Measurements from ENCODE around the gene TCAIM.

TCAIM gene

DNA sequence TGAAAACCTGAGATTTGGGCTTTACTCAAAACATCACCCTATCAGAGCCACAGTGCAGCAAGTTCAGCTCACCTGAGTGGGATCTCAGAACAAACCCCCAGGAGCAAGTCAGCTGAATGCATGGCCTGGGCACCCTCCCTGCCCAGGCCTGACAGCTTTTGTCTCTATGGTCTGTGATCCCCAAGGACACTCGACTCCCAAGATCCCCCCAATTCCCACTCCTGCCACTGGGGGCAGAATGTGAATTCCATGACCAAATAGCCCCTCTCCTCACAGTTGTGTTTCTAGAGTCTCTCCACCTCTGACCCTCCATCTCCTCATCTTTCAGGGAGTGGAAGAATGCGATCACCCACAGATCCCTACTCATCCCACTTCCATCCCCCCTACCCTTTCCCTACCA, 80.0 kb downstream of the TCAIM start:
- Histone ChIP-seq H3K36me3 (ENCODE audit: insufficient read depth, low read length) (no peaks in the 10 kb centered on the region), H3K4me3 (ENCODE audit: low read depth in 1 of 2, low read length in 2 of 2) (no peak overlapping the region), H3K9me3 (ENCODE audit: low read length) (no peaks in the 10 kb centered on the region), H3K27ac (ENCODE audit: low read depth, low read length) (no peak overlapping the region), H3K27me3 (ENCODE audit: control insufficient read depth in 1 of 2, insufficient read depth in 2 of 2, low read length in 2 of 2) (no peaks in the 10 kb centered on the region), H3K9ac (ENCODE audit: low read length) (no peak overlapping the region), H3K4me1 (ENCODE audit: insufficient read depth, low read length) (no peaks in the 10 kb centered on the region)

- no peaks in the 10 kb centered on the region for H3K27me3 ChIP-seq (ENCODE audit: control insufficient read depth in 1 of 2, insufficient read depth in 2 of 2, low read length in 2 of 2)
Measured at GRCh38 chr3:44419116-44419922, 80.8 kb downstream of the TCAIM start.

GRCh38 chr3:44419923-44420650, 81.5 kb downstream of the TCAIM start:
- no peaks in the 10 kb centered on the region for H3K27me3 ChIP-seq (ENCODE audit: control insufficient read depth in 1 of 2, insufficient read depth in 2 of 2, low read length in 2 of 2)

More at GRCh38 chr3:44419116-44419922, 80.8 kb downstream of the TCAIM start:
- H3K9ac ChIP-seq (ENCODE audit: low read length): no peak overlapping the region
- H3K4me1 ChIP-seq (ENCODE audit: insufficient read depth, low read length): no peaks in the 10 kb centered on the region
- H3K4me3 ChIP-seq (ENCODE audit: low read depth in 1 of 2, low read length in 2 of 2): no peak overlapping the region
- H3K9me3 ChIP-seq (ENCODE audit: low read length): no peaks in the 10 kb centered on the region
- H3K27ac ChIP-seq (ENCODE audit: low read depth, low read length): no peak overlapping the region
- H3K36me3 ChIP-seq (ENCODE audit: insufficient read depth, low read length): no peaks in the 10 kb centered on the region

GRCh38 chr3:44420676-44421075, 82.1 kb downstream of the TCAIM start:
- H3K36me3 ChIP-seq (ENCODE audit: insufficient read depth, low read length): no peaks in the 10 kb centered on the region

More at GRCh38 chr3:44419923-44420650, 81.5 kb downstream of the TCAIM start:
- no peak overlapping the region for H3K9ac ChIP-seq (ENCODE audit: low read length)
- no peaks in the 10 kb centered on the region for H3K4me1 ChIP-seq (ENCODE audit: insufficient read depth, low read length)
- no peak overlapping the region for H3K4me3 ChIP-seq (ENCODE audit: low read depth in 1 of 2, low read length in 2 of 2)
- H3K9me3 ChIP-seq (ENCODE audit: low read length): no peaks in the 10 kb centered on the region
- H3K27ac ChIP-seq (ENCODE audit: low read depth, low read length): no peak overlapping the region
- H3K36me3 ChIP-seq (ENCODE audit: insufficient read depth, low read length): no peaks in the 10 kb centered on the region

GRCh38 chr3:44421280-44421679, 82.7 kb downstream of the TCAIM start:
- Histone ChIP-seq H3K4me1 (ENCODE audit: insufficient read depth, low read length) (no peaks in the 10 kb centered on the region), H3K4me3 (ENCODE audit: low read depth in 1 of 2, low read length in 2 of 2) (no peak overlapping the region), H3K9ac (ENCODE audit: low read length) (no peak overlapping the region), H3K9me3 (ENCODE audit: low read length) (no peaks in the 10 kb centered on the region), H3K27ac (ENCODE audit: low read depth, low read length) (no peak overlapping the region), H3K36me3 (ENCODE audit: insufficient read depth, low read length) (no peaks in the 10 kb centered on the region), H3K27me3 (ENCODE audit: control insufficient read depth in 1 of 2, insufficient read depth in 2 of 2, low read length in 2 of 2) (no peaks in the 10 kb centered on the region)

More at GRCh38 chr3:44420676-44421075, 82.1 kb downstream of the TCAIM start:
- Histone ChIP-seq H3K4me3 (ENCODE audit: low read depth in 1 of 2, low read length in 2 of 2) (no peak overlapping the region), H3K27ac (ENCODE audit: low read depth, low read length) (no peak overlapping the region), H3K9ac (ENCODE audit: low read length) (no peak overlapping the region), H3K4me1 (ENCODE audit: insufficient read depth, low read length) (no peaks in the 10 kb centered on the region), H3K27me3 (ENCODE audit: control insufficient read depth in 1 of 2, insufficient read depth in 2 of 2, low read length in 2 of 2) (no peaks in the 10 kb centered on the region), H3K9me3 (ENCODE audit: low read length) (no peaks in the 10 kb centered on the region)

DNA sequence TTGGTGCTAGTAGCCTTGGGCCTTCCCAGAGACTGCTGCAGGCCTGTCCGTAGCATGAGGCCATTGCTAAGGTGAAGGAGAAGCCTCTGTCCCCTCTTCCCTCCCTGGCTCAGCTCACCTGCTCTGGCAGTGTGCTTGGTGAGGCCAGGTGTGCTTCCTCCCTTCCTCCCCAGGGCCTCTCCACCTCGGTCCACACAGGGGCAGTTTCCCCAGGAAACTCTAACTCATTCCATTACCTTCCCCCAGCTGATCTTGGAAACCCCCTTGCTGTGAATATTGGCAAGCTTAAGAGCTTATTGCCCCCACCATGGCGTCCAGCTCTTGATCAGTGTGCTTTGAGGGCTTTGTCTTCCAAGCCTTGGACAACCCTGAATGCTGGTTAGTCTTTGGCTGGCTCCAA, 86.2 kb downstream of the TCAIM start:
- Histone ChIP-seq H3K9ac (ENCODE audit: low read length) (no peak overlapping the region), H3K4me3 (ENCODE audit: low read depth in 1 of 2, low read length in 2 of 2) (no peak overlapping the region), H3K27me3 (ENCODE audit: control insufficient read depth in 1 of 2, insufficient read depth in 2 of 2, low read length in 2 of 2) (no peaks in the 10 kb centered on the region), H3K9me3 (ENCODE audit: low read length) (no peaks in the 10 kb centered on the region), H3K27ac (ENCODE audit: low read depth, low read length) (no peak overlapping the region), H3K36me3 (ENCODE audit: insufficient read depth, low read length) (no peaks in the 10 kb centered on the region), H3K4me1 (ENCODE audit: insufficient read depth, low read length) (no peaks in the 10 kb centered on the region)

- Histone ChIP-seq H3K27me3 (ENCODE audit: control insufficient read depth in 1 of 2, insufficient read depth in 2 of 2, low read length in 2 of 2) (no peaks in the 10 kb centered on the region), H3K9ac (ENCODE audit: low read length) (no peak overlapping the region), H3K36me3 (ENCODE audit: insufficient read depth, low read length) (no peaks in the 10 kb centered on the region), H3K4me1 (ENCODE audit: insufficient read depth, low read length) (no peaks in the 10 kb centered on the region), H3K27ac (ENCODE audit: low read depth, low read length) (no peak overlapping the region), H3K4me3 (ENCODE audit: low read depth in 1 of 2, low read length in 2 of 2) (no peak overlapping the region), H3K9me3 (ENCODE audit: low read length) (no peaks in the 10 kb centered on the region)
Measured at GRCh38 chr3:44427683-44428082, 89.1 kb downstream of the TCAIM start.

- no peak overlapping the region for H3K4me3 ChIP-seq (ENCODE audit: low read depth in 1 of 2, low read length in 2 of 2)
Measured at GRCh38 chr3:44428910-44429309, 90.3 kb downstream of the TCAIM start.

DNA sequence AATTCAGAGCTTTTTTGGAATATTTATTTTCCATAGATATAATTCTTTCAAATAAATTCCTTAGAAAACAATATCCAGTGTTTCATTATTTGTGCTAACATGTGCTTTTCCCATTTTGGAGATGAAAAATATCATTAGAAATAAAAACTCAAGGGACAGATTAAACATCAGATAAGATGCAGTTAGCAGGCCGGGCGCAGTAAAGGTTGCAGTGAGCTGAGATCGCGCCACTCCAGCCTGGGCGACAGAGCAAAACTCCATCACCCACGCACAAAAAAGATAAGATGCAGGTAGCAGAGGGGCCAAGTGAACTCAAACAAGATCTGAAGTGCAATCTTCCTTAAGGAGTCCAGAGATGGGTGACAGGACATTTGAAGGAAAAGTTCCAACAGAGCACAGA, 90.9 kb downstream of the TCAIM start:
- H3K27me3 ChIP-seq (ENCODE audit: control insufficient read depth in 1 of 2, insufficient read depth in 2 of 2, low read length in 2 of 2): no peaks in the 10 kb centered on the region
- H3K9me3 ChIP-seq (ENCODE audit: low read length): no peaks in the 10 kb centered on the region
- H3K27ac ChIP-seq (ENCODE audit: low read depth, low read length): no peak overlapping the region
- no peak overlapping the region for H3K4me3 ChIP-seq (ENCODE audit: low read depth in 1 of 2, low read length in 2 of 2)
- no peaks in the 10 kb centered on the region for H3K4me1 ChIP-seq (ENCODE audit: insufficient read depth, low read length)
- no peak overlapping the region for H3K9ac ChIP-seq (ENCODE audit: low read length)
- no peaks in the 10 kb centered on the region for H3K36me3 ChIP-seq (ENCODE audit: insufficient read depth, low read length)

More at GRCh38 chr3:44428910-44429309, 90.3 kb downstream of the TCAIM start:
- H3K9me3 ChIP-seq (ENCODE audit: low read length): no peaks in the 10 kb centered on the region
- no peaks in the 10 kb centered on the region for H3K4me1 ChIP-seq (ENCODE audit: insufficient read depth, low read length)
- H3K27me3 ChIP-seq (ENCODE audit: control insufficient read depth in 1 of 2, insufficient read depth in 2 of 2, low read length in 2 of 2): no peaks in the 10 kb centered on the region
- no peak overlapping the region for H3K9ac ChIP-seq (ENCODE audit: low read length)
- H3K27ac ChIP-seq (ENCODE audit: low read depth, low read length): no peak overlapping the region
- H3K36me3 ChIP-seq (ENCODE audit: insufficient read depth, low read length): no peaks in the 10 kb centered on the region

GRCh38 chr3:44430466-44430865, 91.9 kb downstream of the TCAIM start:
- Histone ChIP-seq H3K4me3 (ENCODE audit: low read depth in 1 of 2, low read length in 2 of 2) (no peak overlapping the region), H3K36me3 (ENCODE audit: insufficient read depth, low read length) (no peaks in the 10 kb centered on the region), H3K9ac (ENCODE audit: low read length) (no peak overlapping the region), H3K9me3 (ENCODE audit: low read length) (no peaks in the 10 kb centered on the region), H3K27me3 (ENCODE audit: control insufficient read depth in 1 of 2, insufficient read depth in 2 of 2, low read length in 2 of 2) (no peaks in the 10 kb centered on the region), H3K4me1 (ENCODE audit: insufficient read depth, low read length) (no peaks in the 10 kb centered on the region), H3K27ac (ENCODE audit: low read depth, low read length) (no peak overlapping the region)

GRCh38 chr3:44434834-44435510, 96.4 kb downstream of the TCAIM start:
- no peaks in the 10 kb centered on the region for H3K9me3 ChIP-seq (ENCODE audit: low read length)
- no peak overlapping the region for H3K9ac ChIP-seq (ENCODE audit: low read length)
- H3K27me3 ChIP-seq (ENCODE audit: control insufficient read depth in 1 of 2, insufficient read depth in 2 of 2, low read length in 2 of 2): no peaks in the 10 kb centered on the region
- no peaks in the 10 kb centered on the region for H3K36me3 ChIP-seq (ENCODE audit: insufficient read depth, low read length)
- H3K4me3 ChIP-seq (ENCODE audit: low read depth in 1 of 2, low read length in 2 of 2): no peak overlapping the region
- H3K4me1 ChIP-seq (ENCODE audit: insufficient read depth, low read length): peaks cover 10% of the 10 kb centered on the region
- no peak overlapping the region for H3K27ac ChIP-seq (ENCODE audit: low read depth, low read length)

All from muscle layer of colon (tissue), 2 donors.